Loucy (cell line): ENCODE measurements around the gene RPS6KA5.
"Not testable (repeated sequence)": the region's sequence is repeated elsewhere in the genome, so short reads cannot be mapped to it uniquely, and the experiment has no call there.

ENCODE experiments used
- H2AFZ ChIP-seq: fragments of 200-600 bp; sonication (generic); 2 replicates; pipeline ENCODE4 v1.6.0; 2016; ENCODE audit warnings: antibody characterized with exemption, mild to moderate bottlenecking, low read length, moderate library complexity
- H3F3A ChIP-seq: fragments of 200-600 bp; 2 replicates; pipeline ENCODE4 v1.6.0; 2016; ENCODE audit warnings: antibody characterized with exemption, low read depth, mild to moderate bottlenecking
- H3K27me3 ChIP-seq: fragments of 200-600 bp; sonication (generic); 2 replicates; pipeline ENCODE4 v1.6.1; 2014; ENCODE audit warnings: low read length, mild to moderate bottlenecking; ENCODE audit not compliant: insufficient read depth, poor library complexity, severe bottlenecking
- H3K36me3 ChIP-seq: fragments of 200-600 bp; sonication (generic); 2 replicates; pipeline ENCODE4 v1.6.1; 2016; ENCODE audit warnings: low read length; ENCODE audit not compliant: insufficient read depth
- H3K4me1 ChIP-seq: fragments of 200-600 bp; sonication (generic); 2 replicates; pipeline ENCODE4 v1.5.1; 2014; ENCODE audit warnings: low read length, mild to moderate bottlenecking; ENCODE audit not compliant: insufficient read depth, poor library complexity, severe bottlenecking
- H3K4me2 ChIP-seq: fragments of 200-600 bp; sonication (generic); 2 replicates; pipeline ENCODE4 v1.6.0; 2014; ENCODE audit warnings: antibody characterized with exemption, low read length, low read depth, mild to moderate bottlenecking; ENCODE audit not compliant: poor library complexity, severe bottlenecking
- H3K4me3 ChIP-seq: fragments of 200-600 bp; sonication (generic); 2 replicates; pipeline ENCODE4 v1.5.1; 2014; ENCODE audit warnings: low read length, mild to moderate bottlenecking, mixed read lengths; ENCODE audit not compliant: poor library complexity, severe bottlenecking
- H3K79me2 ChIP-seq: fragments of 200-600 bp; sonication (generic); 2 replicates; pipeline ENCODE4 v1.6.1; 2014; ENCODE audit warnings: low read length; ENCODE audit not compliant: insufficient read depth
- H3K9ac ChIP-seq: fragments of 200-600 bp; sonication (generic); 2 replicates; pipeline ENCODE4 v1.6.0; 2014; ENCODE audit warnings: mild to moderate bottlenecking, low read depth, low read length, moderate library complexity; ENCODE audit not compliant: poor library complexity, severe bottlenecking
- H3K9me2 ChIP-seq: fragments of 200-600 bp; sonication (generic); replicated peaks from 2 replicates; pipeline ENCODE4 v1.6.1; 2016; ENCODE audit warnings: low read depth, low read length, mixed read lengths
- H3K9me3 ChIP-seq: fragments of 200-600 bp; sonication (generic); 2 replicates; pipeline ENCODE4 v1.6.1; 2014; ENCODE audit warnings: mild to moderate bottlenecking, antibody characterized with exemption, low read length, low read depth; ENCODE audit not compliant: insufficient read depth
- H4K20me1 ChIP-seq: fragments of 200-600 bp; sonication (generic); 2 replicates; pipeline ENCODE4 v1.6.0; 2014; ENCODE audit warnings: antibody characterized with exemption, low read length, mild to moderate bottlenecking; ENCODE audit not compliant: insufficient read depth, poor library complexity, severe bottlenecking
- EZH2phosphoT487 ChIP-seq: fragments of 200-600 bp; IDR thresholded peaks from 2 replicates; pipeline ENCODE4 v1.6.1; 2018; ENCODE audit warnings: antibody characterized with exemption, mild to moderate bottlenecking, moderate library complexity, borderline replicate concordance
- TF ChIP-seq, protein P1 (sequence below): fragments of 200-600 bp; sonication (generic); conservative IDR thresholded peaks from 2 replicates; pipeline ENCODE4 v1.5.1; 2014; ENCODE audit warnings: mild to moderate bottlenecking, antibody characterized with exemption, low read length

Gene RPS6KA5

DNA sequence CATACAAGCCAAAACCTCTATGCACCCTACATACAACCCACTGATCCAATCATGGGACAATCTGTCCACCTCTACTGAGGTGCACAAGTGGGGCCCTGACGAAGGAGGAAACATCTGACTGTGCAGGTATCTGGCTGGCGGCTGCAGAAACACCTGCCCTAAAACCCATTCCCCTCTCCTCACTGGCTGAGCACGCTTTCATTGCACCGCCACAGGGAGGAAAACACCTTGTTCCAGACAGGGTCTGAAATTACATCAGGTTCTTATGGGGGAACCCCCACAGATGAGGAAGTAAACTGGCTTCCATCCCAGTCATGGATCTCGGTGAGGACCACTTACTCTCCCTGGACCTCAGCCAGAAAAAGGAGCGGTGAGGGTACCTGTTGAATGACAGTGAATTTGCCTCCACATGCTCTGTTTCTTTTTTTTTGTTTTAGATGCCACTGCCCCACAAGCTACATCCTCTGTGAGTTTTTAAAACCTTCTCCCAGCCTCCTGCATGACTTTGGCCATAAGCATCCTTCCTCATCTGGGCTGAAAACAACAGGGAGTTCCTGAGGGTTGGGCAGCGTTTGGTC lies 29.6 kb upstream of the RPS6KA5 start:
- no peaks in the 10 kb centered on the region for H4K20me1 ChIP-seq
- H3K4me3 ChIP-seq, result no peak overlapping the region
- no peak overlapping the region for H2AFZ ChIP-seq
- H3K79me2 ChIP-seq, result no peaks in the 10 kb centered on the region
- no peaks in the 10 kb centered on the region for H3K27me3 ChIP-seq
- H3K36me3 ChIP-seq, result no peaks in the 10 kb centered on the region
- H3K4me2 ChIP-seq, result no peak overlapping the region
- no peaks in the 10 kb centered on the region for H3F3A ChIP-seq
- no peak overlapping the region for H3K9ac ChIP-seq
- no peaks in the 10 kb centered on the region for H3K4me1 ChIP-seq
- no peak for TF ChIP-seq EZH2phosphoT487
- TF ChIP-seq, protein P1, sequence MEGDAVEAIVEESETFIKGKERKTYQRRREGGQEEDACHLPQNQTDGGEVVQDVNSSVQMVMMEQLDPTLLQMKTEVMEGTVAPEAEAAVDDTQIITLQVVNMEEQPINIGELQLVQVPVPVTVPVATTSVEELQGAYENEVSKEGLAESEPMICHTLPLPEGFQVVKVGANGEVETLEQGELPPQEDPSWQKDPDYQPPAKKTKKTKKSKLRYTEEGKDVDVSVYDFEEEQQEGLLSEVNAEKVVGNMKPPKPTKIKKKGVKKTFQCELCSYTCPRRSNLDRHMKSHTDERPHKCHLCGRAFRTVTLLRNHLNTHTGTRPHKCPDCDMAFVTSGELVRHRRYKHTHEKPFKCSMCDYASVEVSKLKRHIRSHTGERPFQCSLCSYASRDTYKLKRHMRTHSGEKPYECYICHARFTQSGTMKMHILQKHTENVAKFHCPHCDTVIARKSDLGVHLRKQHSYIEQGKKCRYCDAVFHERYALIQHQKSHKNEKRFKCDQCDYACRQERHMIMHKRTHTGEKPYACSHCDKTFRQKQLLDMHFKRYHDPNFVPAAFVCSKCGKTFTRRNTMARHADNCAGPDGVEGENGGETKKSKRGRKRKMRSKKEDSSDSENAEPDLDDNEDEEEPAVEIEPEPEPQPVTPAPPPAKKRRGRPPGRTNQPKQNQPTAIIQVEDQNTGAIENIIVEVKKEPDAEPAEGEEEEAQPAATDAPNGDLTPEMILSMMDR, result no peak
- no peaks in the 10 kb centered on the region for H3K9me3 ChIP-seq
- H3K9me2 ChIP-seq, result no peaks in the 10 kb centered on the region

DNA sequence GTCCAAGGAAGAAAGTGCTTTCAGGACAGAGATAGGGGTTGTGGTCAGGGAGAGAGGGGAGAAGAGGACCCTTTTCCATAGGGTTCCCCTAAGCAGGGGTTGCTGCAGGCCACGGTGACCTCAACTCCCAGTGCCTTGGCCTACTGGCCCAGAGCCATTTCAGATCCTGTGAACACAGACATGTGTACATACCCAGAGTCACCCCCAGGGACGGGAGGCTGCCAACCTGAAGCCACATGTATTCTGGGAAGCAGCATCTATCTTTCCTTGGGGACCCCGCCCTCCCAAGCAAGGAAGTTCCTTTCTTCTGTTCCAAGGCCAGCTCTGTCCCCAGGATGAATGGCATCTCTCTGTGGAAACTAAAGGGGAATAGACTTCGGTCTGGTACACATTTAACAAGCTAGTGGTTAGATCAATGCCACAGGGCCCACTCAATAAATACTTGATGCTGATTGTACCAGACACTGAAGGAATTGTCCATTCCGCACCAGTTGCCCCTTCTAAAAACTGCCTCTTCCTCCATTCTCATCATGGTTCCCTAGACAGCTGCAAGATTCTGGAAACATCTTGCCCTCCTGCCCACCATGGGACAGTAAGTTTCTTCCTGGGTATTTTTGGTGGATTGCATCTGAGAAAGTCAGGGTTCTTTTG lies 28.3 kb upstream of the RPS6KA5 start:
- Histone ChIP-seq H3K4me1 (no peaks in the 10 kb centered on the region), H3F3A (no peaks in the 10 kb centered on the region), H3K4me3 (no peak overlapping the region), H3K36me3 (no peaks in the 10 kb centered on the region), H3K9me2 (no peaks in the 10 kb centered on the region), H3K9me3 (no peaks in the 10 kb centered on the region), H2AFZ (no peak overlapping the region), H3K4me2 (no peak overlapping the region), H3K27me3 (no peaks in the 10 kb centered on the region), H3K79me2 (no peaks in the 10 kb centered on the region), H3K9ac (no peak overlapping the region), H4K20me1 (no peaks in the 10 kb centered on the region)
- no peak for TF ChIP-seq EZH2phosphoT487
- TF ChIP-seq, protein P1, result no peak

- H4K20me1 ChIP-seq, H3K9ac ChIP-seq, H3F3A ChIP-seq, H3K4me2 ChIP-seq, H3K27me3 ChIP-seq, H3K4me3 ChIP-seq, H3K4me1 ChIP-seq, H3K36me3 ChIP-seq, H3K9me3 ChIP-seq, H3K9me2 ChIP-seq, H2AFZ ChIP-seq, H3K79me2 ChIP-seq: not testable (repeated sequence)
These were observed 27.0 kb upstream of the RPS6KA5 start for GRCh38 chr14:91087470-91087869.

- no peak overlapping the region for H3K4me2 ChIP-seq
- no peak for TF ChIP-seq EZH2phosphoT487
- TF ChIP-seq, protein P1, result no peak
These were observed 24.1 kb upstream of the RPS6KA5 start for GRCh38 chr14:91084516-91084915.

More at GRCh38 chr14:91084516-91084915, 24.1 kb upstream of the RPS6KA5 start:
- no peaks in the 10 kb centered on the region for H3K4me1 ChIP-seq
- no peaks in the 10 kb centered on the region for H3K9me2 ChIP-seq
- no peak overlapping the region for H2AFZ ChIP-seq
- H3K79me2 ChIP-seq, result no peaks in the 10 kb centered on the region
- no peaks in the 10 kb centered on the region for H3K36me3 ChIP-seq
- H3F3A ChIP-seq, result no peaks in the 10 kb centered on the region
- no peaks in the 10 kb centered on the region for H4K20me1 ChIP-seq
- no peak overlapping the region for H3K9ac ChIP-seq
- no peak overlapping the region for H3K4me3 ChIP-seq
- H3K27me3 ChIP-seq, result no peaks in the 10 kb centered on the region
- no peaks in the 10 kb centered on the region for H3K9me3 ChIP-seq
